Stimulated activated naive B cell treated with anti-CD40 and anti-IgM and Interleukin-4, amounts not matched to agents 10 μg/mL and 1 μg/mL and 100 μg/mL, for 72 hours (primary cell): ENCODE results near the gene FILIP1.

ENCODE experiments used
- ATAC-seq, 2 donors: fragments of 150-1000 bp; cut with Tn5 transposase; replicated peaks; 2 replicates each; pipeline ENCODE4 v1.10.0; 2021; ENCODE audit warnings: moderate library complexity in 1 of 2
- DNase-seq: peaks from one replicate; pipeline ENCODE4 v3.0.0; 2021
- H3K27ac Mint-ChIP-seq: one replicate; pipeline ENCODE4 v1.8.0; 2022; ENCODE audit warnings: mild to moderate bottlenecking, mixed read lengths
- H3K27me3 Mint-ChIP-seq, 2 donors: one replicate each; pipeline ENCODE4 v1.8.0; 2022; ENCODE audit warnings: mixed read lengths in 2 of 2
- H3K36me3 Mint-ChIP-seq, 2 donors: one replicate each; pipeline ENCODE4 v1.8.0; 2022; ENCODE audit warnings: mixed read lengths in 2 of 2, mild to moderate bottlenecking in 1 of 2
- H3K4me1 Mint-ChIP-seq, 2 donors: one replicate each; pipeline ENCODE4 v1.8.0; 2022; ENCODE audit warnings: mixed read lengths in 2 of 2, mild to moderate bottlenecking in 1 of 2
- H3K4me3 Mint-ChIP-seq, 2 donors: one replicate each; pipeline ENCODE4 v1.8.0; 2022; ENCODE audit warnings: mild to moderate bottlenecking in 2 of 2, mixed read lengths in 2 of 2, moderate library complexity in 1 of 2
- H3K9me3 Mint-ChIP-seq, 2 donors: one replicate each; pipeline ENCODE4 v1.8.0; 2022; ENCODE audit warnings: mixed read lengths in 2 of 2, mild to moderate bottlenecking in 1 of 2

The FILIP1 gene

GRCh38 chr6:75249837-75250236 is 243.8 kb downstream of the FILIP1 start:
- Mint-ChIP-seq H3K27me3 (peaks cover 15 to 17% of the 10 kb centered on the region in 2 donors), H3K36me3 (peaks cover 11 to 15% of the 10 kb centered on the region in 2 donors), H3K27ac (no peak overlapping the region), H3K4me1 (peaks cover under 1 to 2% of the 10 kb centered on the region in 2 donors), H3K9me3 (no peaks in the 10 kb centered on the region), H3K4me3 (no peak overlapping the region)
- DNase-seq = no peak
- ATAC-seq = no peak

- peaks cover 15 to 17% of the 10 kb centered on the region in 2 donors for H3K27me3 Mint-ChIP-seq
- peaks cover 5 to 13% of the 10 kb centered on the region in 2 donors for H3K4me1 Mint-ChIP-seq
- no peak overlapping the region for H3K4me3 Mint-ChIP-seq
- H3K36me3 Mint-ChIP-seq = peaks cover 5 to 7% of the 10 kb centered on the region in 2 donors
- DNase-seq = no peak
- no peak overlapping the region for H3K27ac Mint-ChIP-seq
- no peak for ATAC-seq
- H3K9me3 Mint-ChIP-seq = no peaks in the 10 kb centered on the region
These were observed 247.2 kb downstream of the FILIP1 start for GRCh38 chr6:75246386-75246785.

- no peaks in the 10 kb centered on the region for H3K9me3 Mint-ChIP-seq
- peaks cover 8 to 17% of the 10 kb centered on the region in 2 donors for H3K36me3 Mint-ChIP-seq
- peak overlapping the region; percentile 99 for H3K27ac Mint-ChIP-seq
- DNase-seq (no peak), ATAC-seq (no peak)
- H3K4me3 Mint-ChIP-seq = peak overlapping the region; percentile 96 to 97
- peaks cover 5 to 19% of the 10 kb centered on the region in 2 donors for H3K4me1 Mint-ChIP-seq
- H3K27me3 Mint-ChIP-seq = peaks cover 15 to 17% of the 10 kb centered on the region in 2 donors
These were observed 249.5 kb downstream of the FILIP1 start for GRCh38 chr6:75244063-75244584.

GRCh38 chr6:75243333-75244062 is 250.1 kb downstream of the FILIP1 start, which contains the start of gene COX7A2:
Gene COX7A2 (minus strand): TSS chr6:75243801. CDS start chr6:75243734, 67 bp downstream.
- peaks cover 15 to 17% of the 10 kb centered on the region in 2 donors for H3K27me3 Mint-ChIP-seq
- peaks cover 12 to 21% of the 10 kb centered on the region in 2 donors for H3K36me3 Mint-ChIP-seq
- H3K4me3 Mint-ChIP-seq = peak within 1 kb of the TSS; percentile 96 to 97
- H3K27ac Mint-ChIP-seq = peak within 1 kb of the TSS; percentile 99
- peak; percentile 94 to 97 for ATAC-seq
- H3K9me3 Mint-ChIP-seq = no peaks in the 10 kb centered on the region
- DNase-seq = peak; percentile 85
- H3K4me1 Mint-ChIP-seq = peaks cover 6 to 19% of the 10 kb centered on the region in 2 donors
